ENCODE data around the gene JADE3. TPM values are rescaled to one million over a fixed set of nuclear protein-coding genes. Genes with fewer than 3 reads are reported as not detected.

JADE3 gene
- total RNA-seq, 1 donor from 2014 or later = 12.4 TPM

- Histone ChIP-seq H3K27ac (ENCODE audit: low read depth, low read length) (peak overlapping the region; percentile 67), H3K4me3 (ENCODE audit: insufficient read depth, low read depth, low read length) (no peak overlapping the region), H3K9me3 (ENCODE audit: insufficient read depth, low read depth, low read length) (no peaks in the 10 kb centered on the region), H3K4me1 (ENCODE audit: insufficient read depth, low read length) (no peaks in the 10 kb centered on the region), H3K79me2 (ENCODE audit: insufficient read depth, low read length) (no peaks in the 10 kb centered on the region), H3K4me2 (ENCODE audit: low read length) (peak overlapping the region; percentile 1), H3K27me3 (ENCODE audit: insufficient read depth, low read length) (no peaks in the 10 kb centered on the region), H2AFZ (ENCODE audit: low read depth, low read length) (no peak overlapping the region), H3K9ac (ENCODE audit: low read length) (no peak overlapping the region), H4K20me1 (ENCODE audit: insufficient read depth, low read length) (no peaks in the 10 kb centered on the region), H3K36me3 (ENCODE audit: insufficient read depth, low read length) (no peaks in the 10 kb centered on the region)
- Mint-ChIP-seq H3K4me3 (ENCODE audit: unreplicated experiment) (no peak overlapping the region), H3K27ac (ENCODE audit: unreplicated experiment) (no peak overlapping the region), H3K27me3 (ENCODE audit: low read depth, unreplicated experiment) (no peaks in the 10 kb centered on the region), H3K9me3 (ENCODE audit: unreplicated experiment) (peaks cover 2% of the 10 kb centered on the region), H3K4me1 (ENCODE audit: low read depth, unreplicated experiment) (peaks cover 8% of the 10 kb centered on the region), H3K36me3 (ENCODE audit: low read depth, unreplicated experiment) (peaks cover 10% of the 10 kb centered on the region)
- TF ChIP-seq EZH2 (IDR thresholded peaks at IDR 0.05; ENCODE audit: insufficient read depth, low read length) (no peak), CTCF (IDR thresholded peaks at IDR 0.05; ENCODE audit: insufficient read depth, low read depth, low read length) (no peak)
- DNase-seq (ENCODE audit: low read depth) = peak; percentile 57
- FAIRE-seq = no peak
These were observed 46.9 kb upstream of the JADE3 start for GRCh38 chrX:46865281-46865680.

DNA sequence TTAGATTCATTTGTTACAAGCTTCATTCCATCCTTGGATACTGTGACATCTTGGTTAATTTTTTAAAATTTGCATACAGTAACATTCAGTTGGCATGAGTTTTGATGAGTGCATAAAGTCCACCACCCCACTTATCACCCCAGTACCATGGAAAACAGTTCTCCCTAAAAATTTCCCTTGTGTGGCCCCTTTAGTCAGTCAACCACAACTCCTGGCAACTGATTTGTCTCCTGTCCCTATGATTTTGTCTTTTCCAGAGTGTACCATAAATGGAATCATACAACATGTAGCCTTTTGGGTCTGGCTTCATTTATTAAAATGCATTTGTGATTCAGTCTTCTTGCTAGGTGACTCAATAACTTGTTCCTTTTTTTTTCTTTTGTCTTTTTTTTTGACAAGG, 45.5 kb upstream of the JADE3 start:
- H2AFZ ChIP-seq (ENCODE audit: low read depth, low read length) = no peak overlapping the region
- H3K36me3 ChIP-seq (ENCODE audit: insufficient read depth, low read length) = no peaks in the 10 kb centered on the region
- H3K9me3 Mint-ChIP-seq (ENCODE audit: unreplicated experiment) = peaks cover 2% of the 10 kb centered on the region

More for the DNA sequence above, 45.5 kb upstream of the JADE3 start:
- H3K9me3 ChIP-seq (ENCODE audit: insufficient read depth, low read depth, low read length) = no peaks in the 10 kb centered on the region
- no peaks in the 10 kb centered on the region for H3K79me2 ChIP-seq (ENCODE audit: insufficient read depth, low read length)
- Mint-ChIP-seq H3K27me3 (ENCODE audit: low read depth, unreplicated experiment) (no peaks in the 10 kb centered on the region), H3K36me3 (ENCODE audit: low read depth, unreplicated experiment) (peaks cover 10% of the 10 kb centered on the region), H3K4me1 (ENCODE audit: low read depth, unreplicated experiment) (peaks cover 8% of the 10 kb centered on the region), H3K27ac (ENCODE audit: unreplicated experiment) (no peak overlapping the region), H3K4me3 (ENCODE audit: unreplicated experiment) (no peak overlapping the region)
- FAIRE-seq (no peak), DNase-seq (ENCODE audit: low read depth) (no peak)
- TF ChIP-seq CTCF (IDR thresholded peaks at IDR 0.05; ENCODE audit: insufficient read depth, low read depth, low read length) (no peak), EZH2 (IDR thresholded peaks at IDR 0.05; ENCODE audit: insufficient read depth, low read length) (no peak)
- H3K27me3 ChIP-seq (ENCODE audit: insufficient read depth, low read length) = no peaks in the 10 kb centered on the region
- no peak overlapping the region for H3K9ac ChIP-seq (ENCODE audit: low read length)
- H3K27ac ChIP-seq (ENCODE audit: low read depth, low read length) = no peak overlapping the region
- no peak overlapping the region for H3K4me3 ChIP-seq (ENCODE audit: insufficient read depth, low read depth, low read length)
- H3K4me2 ChIP-seq (ENCODE audit: low read length) = no peak overlapping the region
- no peaks in the 10 kb centered on the region for H4K20me1 ChIP-seq (ENCODE audit: insufficient read depth, low read length)
- H3K4me1 ChIP-seq (ENCODE audit: insufficient read depth, low read length) = no peaks in the 10 kb centered on the region

Measured in astrocyte (in vitro differentiated cells and primary cell).